Astrocyte (in vitro differentiated cells and primary cell): Measurements from ENCODE around the gene KIRREL3.

Experiments
- EZH2 ChIP-seq: IDR thresholded peaks from 2 replicates; pipeline ENCODE4 v1.6.1; 2012; ENCODE audit warnings: mild to moderate bottlenecking, low read length, inconsistent platforms; ENCODE audit not compliant: insufficient read depth
- TF ChIP-seq, protein P1 (sequence below): IDR thresholded peaks from 2 replicates; pipeline ENCODE4 v1.5.1; 2011; ENCODE audit warnings: low read depth, mild to moderate bottlenecking, inconsistent platforms, low read length, moderate library complexity; ENCODE audit not compliant: insufficient read depth

GRCh38 chr11:126518071-126518971 is 482.2 kb downstream of the KIRREL3 start:
- TF ChIP-seq, protein P1, sequence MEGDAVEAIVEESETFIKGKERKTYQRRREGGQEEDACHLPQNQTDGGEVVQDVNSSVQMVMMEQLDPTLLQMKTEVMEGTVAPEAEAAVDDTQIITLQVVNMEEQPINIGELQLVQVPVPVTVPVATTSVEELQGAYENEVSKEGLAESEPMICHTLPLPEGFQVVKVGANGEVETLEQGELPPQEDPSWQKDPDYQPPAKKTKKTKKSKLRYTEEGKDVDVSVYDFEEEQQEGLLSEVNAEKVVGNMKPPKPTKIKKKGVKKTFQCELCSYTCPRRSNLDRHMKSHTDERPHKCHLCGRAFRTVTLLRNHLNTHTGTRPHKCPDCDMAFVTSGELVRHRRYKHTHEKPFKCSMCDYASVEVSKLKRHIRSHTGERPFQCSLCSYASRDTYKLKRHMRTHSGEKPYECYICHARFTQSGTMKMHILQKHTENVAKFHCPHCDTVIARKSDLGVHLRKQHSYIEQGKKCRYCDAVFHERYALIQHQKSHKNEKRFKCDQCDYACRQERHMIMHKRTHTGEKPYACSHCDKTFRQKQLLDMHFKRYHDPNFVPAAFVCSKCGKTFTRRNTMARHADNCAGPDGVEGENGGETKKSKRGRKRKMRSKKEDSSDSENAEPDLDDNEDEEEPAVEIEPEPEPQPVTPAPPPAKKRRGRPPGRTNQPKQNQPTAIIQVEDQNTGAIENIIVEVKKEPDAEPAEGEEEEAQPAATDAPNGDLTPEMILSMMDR: no peak
- no peak for TF ChIP-seq EZH2
